ENCODE measurements around the gene GPR151. TPM values are rescaled to one million over a fixed set of nuclear protein-coding genes. Genes with fewer than 3 reads are reported as not detected.

GPR151 gene
- not detected in 5 replicates for total RNA-seq (2022; extraction: Qiagen RNA extraction; ENCODE audit: low read depth)

GRCh38 chr5:146516151-146516475, at the start of gene GPR151:
TSS of gene GPR151 (minus strand) at chr5:146516190. CDS start at chr5:146516113, 77 bp downstream.

Other genes starting within 250 kb of the GPR151 start
- 0.07 to 0.30 TPM (median 0.13 TPM) in 5 replicates for gene POU4F3, start 177.4 kb downstream of the GPR151 start, total RNA-seq (2022; extraction: Qiagen RNA extraction; ENCODE audit: low read depth)
- gene TCERG1, start 68.9 kb downstream of the GPR151 start, total RNA-seq (2022; extraction: Qiagen RNA extraction; ENCODE audit: low read depth): 35.6 to 50.9 TPM (median 45.7 TPM) in 5 replicates